Mammary epithelial cell (primary cell): ENCODE data around the gene ANKRD33B.

Source experiments
- EZH2 ChIP-seq: IDR thresholded peaks from 2 replicates; pipeline ENCODE4 v1.6.1; 2012; ENCODE audit warnings: low read length, inconsistent platforms, borderline replicate concordance
- TF ChIP-seq, protein P1 (sequence below), 2 donors: IDR thresholded peaks in 1 of 2; conservative IDR thresholded peaks in 1 of 2; 2 replicates each; pipeline ENCODE4 v1.5.1; 2011 to 2012; ENCODE audit warnings: inconsistent platforms in 2 of 2, low read length in 2 of 2, mild to moderate bottlenecking in 2 of 2, control low read depth in 1 of 2, low read depth in 1 of 2; ENCODE audit not compliant: insufficient read depth in 1 of 2; ENCODE audit errors: extremely low read depth in 1 of 2

- no peak for TF ChIP-seq EZH2
- TF ChIP-seq, protein P1, sequence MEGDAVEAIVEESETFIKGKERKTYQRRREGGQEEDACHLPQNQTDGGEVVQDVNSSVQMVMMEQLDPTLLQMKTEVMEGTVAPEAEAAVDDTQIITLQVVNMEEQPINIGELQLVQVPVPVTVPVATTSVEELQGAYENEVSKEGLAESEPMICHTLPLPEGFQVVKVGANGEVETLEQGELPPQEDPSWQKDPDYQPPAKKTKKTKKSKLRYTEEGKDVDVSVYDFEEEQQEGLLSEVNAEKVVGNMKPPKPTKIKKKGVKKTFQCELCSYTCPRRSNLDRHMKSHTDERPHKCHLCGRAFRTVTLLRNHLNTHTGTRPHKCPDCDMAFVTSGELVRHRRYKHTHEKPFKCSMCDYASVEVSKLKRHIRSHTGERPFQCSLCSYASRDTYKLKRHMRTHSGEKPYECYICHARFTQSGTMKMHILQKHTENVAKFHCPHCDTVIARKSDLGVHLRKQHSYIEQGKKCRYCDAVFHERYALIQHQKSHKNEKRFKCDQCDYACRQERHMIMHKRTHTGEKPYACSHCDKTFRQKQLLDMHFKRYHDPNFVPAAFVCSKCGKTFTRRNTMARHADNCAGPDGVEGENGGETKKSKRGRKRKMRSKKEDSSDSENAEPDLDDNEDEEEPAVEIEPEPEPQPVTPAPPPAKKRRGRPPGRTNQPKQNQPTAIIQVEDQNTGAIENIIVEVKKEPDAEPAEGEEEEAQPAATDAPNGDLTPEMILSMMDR (conservative IDR thresholded peaks at IDR 0.05 in 1 of 2, IDR thresholded peaks at IDR 0.05 in 1 of 2; ENCODE audit: extremely low read depth in 1 of 2, insufficient read depth in 1 of 2, low read depth in 1 of 2, low read length in 2 of 2) = no peak
Measured at GRCh38 chr5:10588779-10589447, 25.0 kb downstream of the ANKRD33B start.
